Measurements from ENCODE around the gene ROBO2.

- TF ChIP-seq POLR2AphosphoS5 (IDR thresholded peaks at IDR 0.05): no peak
- TF ChIP-seq CTCF (IDR thresholded peaks at IDR 0.05 in 8 of 11, conservative IDR thresholded peaks at IDR 0.05 in 3 of 11): no peak
- no peak for TF ChIP-seq POLR2A (IDR thresholded peaks at IDR 0.05)
These were observed 632.1 kb downstream of the ROBO2 start for GRCh38 chr3:77672016-77672415.
